ENCODE measurements around the gene ELAVL3. TPM values are rescaled to one million over a fixed set of nuclear protein-coding genes. Genes with fewer than 3 reads are reported as not detected.

The ELAVL3 gene
- polyA plus RNA-seq, 1 of the 3 experiments (the other 2 are of a cell fraction): 0.48 TPM

DNA sequence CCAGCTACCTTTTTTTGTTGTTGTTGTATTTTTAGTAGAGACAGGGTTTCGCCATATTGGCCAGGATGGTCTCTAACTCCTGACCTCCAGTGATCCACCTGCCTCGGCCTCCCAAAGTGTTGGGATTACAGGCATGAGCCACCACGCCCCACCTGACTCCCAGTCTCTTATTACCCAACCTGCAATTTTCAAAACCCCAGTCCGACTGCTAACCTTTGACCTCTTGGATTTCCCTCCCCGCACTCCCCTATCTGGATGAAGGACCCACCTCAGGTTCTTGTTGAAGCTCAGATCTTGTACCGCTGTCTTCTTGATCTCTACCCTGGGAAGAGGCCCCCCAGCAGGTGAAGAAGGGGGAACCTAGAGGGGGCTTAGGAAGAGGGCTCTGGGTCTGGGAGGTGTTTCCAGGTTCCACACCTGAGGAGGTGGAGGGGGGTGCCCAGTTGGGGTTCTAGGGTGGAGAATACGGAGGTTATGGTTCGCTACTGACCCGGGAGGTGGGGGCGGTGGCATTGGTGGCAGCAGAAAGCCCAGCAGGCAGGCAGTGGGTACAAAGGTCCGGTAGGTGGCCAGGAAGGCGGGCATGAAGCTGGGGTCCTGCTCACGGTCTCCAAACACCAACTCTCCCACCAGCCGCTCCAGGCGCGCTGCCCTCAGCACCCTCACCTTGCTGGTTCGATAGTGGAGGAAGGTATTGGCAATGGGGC lies 64.3 kb downstream of the ELAVL3 start:
- Histone ChIP-seq H3K4me3 (ENCODE audit: low read depth in 2 of 2, low read length in 1 of 2) (no peak overlapping the region), H3K9me2 (no peaks in the 10 kb centered on the region), H3K79me2 (ENCODE audit: insufficient read depth) (no peaks in the 10 kb centered on the region), H3K4me1 (ENCODE audit: control insufficient read depth in 1 of 2, insufficient read depth in 2 of 2, low read depth in 1 of 2, low read length in 1 of 2) (no peaks in the 10 kb centered on the region; a peak in 1 of 4 replicates), H4K20me1 (ENCODE audit: insufficient read depth) (no peaks in the 10 kb centered on the region), H3K27me3 (ENCODE audit: insufficient read depth) (no peaks in the 10 kb centered on the region), H3K36me3 (replicated peaks in 1 of 2; ENCODE audit: control insufficient read depth in 1 of 2, insufficient read depth in 2 of 2, low read length in 1 of 2) (no peaks in the 10 kb centered on the region), H3F3A (replicated peaks; ENCODE audit: insufficient read depth) (no peaks in the 10 kb centered on the region), H2AFZ (ENCODE audit: low read depth) (no peak overlapping the region), H3K27ac (ENCODE audit: low read depth in 2 of 2, low read length in 1 of 2) (no peak overlapping the region), H3K9ac (no peak overlapping the region), H3K9me3 (no peaks in the 10 kb centered on the region), H3K4me2 (no peak overlapping the region)
- WGBS (ENCODE audit: low lambda C conversion rate): 92% methylated on average over 17 of the region's 17 CpGs
- POLR2A ChIA-PET: interaction anchor here (0.7 kb wide), 1 partner anchor 36 kb away, joined by 4 read pairs; no protein-coding TSS in a partner anchor
- CTCF ChIA-PET: interaction anchor here (1.3 to 9.9 kb wide), 7 partner anchors 9 to 66 kb away, joined by 3 to 85 read pairs (median 4); partner anchors contain the start of genes EPOR, ODAD3 and PRKCSH
- no peak for DNase-seq
- no peak for TF ChIP-seq TEAD4 (IDR thresholded peaks at IDR 0.05; ENCODE audit: borderline replicate concordance, insufficient read depth)
- TF ChIP-seq USF2 (IDR thresholded peaks at IDR 0.05; ENCODE audit: borderline replicate concordance, low read depth, low read length): no peak
- TF ChIP-seq, protein P1, sequence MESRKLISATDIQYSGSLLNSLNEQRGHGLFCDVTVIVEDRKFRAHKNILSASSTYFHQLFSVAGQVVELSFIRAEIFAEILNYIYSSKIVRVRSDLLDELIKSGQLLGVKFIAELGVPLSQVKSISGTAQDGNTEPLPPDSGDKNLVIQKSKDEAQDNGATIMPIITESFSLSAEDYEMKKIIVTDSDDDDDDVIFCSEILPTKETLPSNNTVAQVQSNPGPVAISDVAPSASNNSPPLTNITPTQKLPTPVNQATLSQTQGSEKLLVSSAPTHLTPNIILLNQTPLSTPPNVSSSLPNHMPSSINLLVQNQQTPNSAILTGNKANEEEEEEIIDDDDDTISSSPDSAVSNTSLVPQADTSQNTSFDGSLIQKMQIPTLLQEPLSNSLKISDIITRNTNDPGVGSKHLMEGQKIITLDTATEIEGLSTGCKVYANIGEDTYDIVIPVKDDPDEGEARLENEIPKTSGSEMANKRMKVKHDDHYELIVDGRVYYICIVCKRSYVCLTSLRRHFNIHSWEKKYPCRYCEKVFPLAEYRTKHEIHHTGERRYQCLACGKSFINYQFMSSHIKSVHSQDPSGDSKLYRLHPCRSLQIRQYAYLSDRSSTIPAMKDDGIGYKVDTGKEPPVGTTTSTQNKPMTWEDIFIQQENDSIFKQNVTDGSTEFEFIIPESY (IDR thresholded peaks at IDR 0.05; ENCODE audit: borderline replicate concordance, low read depth): no peak
- no peak for TF ChIP-seq RAD21 (IDR thresholded peaks at IDR 0.05; ENCODE audit: low read length)
- no peak for TF ChIP-seq FOXM1 (IDR thresholded peaks at IDR 0.05; ENCODE audit: low read depth)
- TF ChIP-seq RCOR1 (IDR thresholded peaks at IDR 0.05; ENCODE audit: low read length): no peak
- no peak for TF ChIP-seq EZH2phosphoT487 (IDR thresholded peaks at IDR 0.05; ENCODE audit: borderline replicate concordance, low read depth)

- no peak for DNase-seq
- Histone ChIP-seq H3K27me3 (ENCODE audit: insufficient read depth) (no peaks in the 10 kb centered on the region), H2AFZ (ENCODE audit: low read depth) (no peak overlapping the region), H3K9me3 (no peaks in the 10 kb centered on the region), H3F3A (replicated peaks; ENCODE audit: insufficient read depth) (peaks cover 3% of the 10 kb centered on the region), H3K4me3 (ENCODE audit: low read depth in 2 of 2, low read length in 1 of 2) (no peak overlapping the region), H3K9ac (no peak overlapping the region), H3K36me3 (replicated peaks in 1 of 2; ENCODE audit: control insufficient read depth in 1 of 2, insufficient read depth in 2 of 2, low read length in 1 of 2) (no peaks in the 10 kb centered on the region), H3K4me2 (no peak overlapping the region), H3K79me2 (ENCODE audit: insufficient read depth) (no peaks in the 10 kb centered on the region), H4K20me1 (ENCODE audit: insufficient read depth) (no peaks in the 10 kb centered on the region), H3K4me1 (ENCODE audit: control insufficient read depth in 1 of 2, insufficient read depth in 2 of 2, low read depth in 1 of 2, low read length in 1 of 2) (no peaks in the 10 kb centered on the region; a peak in 1 of 4 replicates), H3K27ac (ENCODE audit: low read depth in 2 of 2, low read length in 1 of 2) (no peak overlapping the region), H3K9me2 (no peaks in the 10 kb centered on the region)
- POLR2A ChIA-PET: no interaction called here
- TF ChIP-seq NRF1 (IDR thresholded peaks at IDR 0.05; ENCODE audit: low read depth, low read length) (no peak), RXRA (IDR thresholded peaks at IDR 0.05; ENCODE audit: borderline replicate concordance, low read depth) (no peak), FOXM1 (IDR thresholded peaks at IDR 0.05; ENCODE audit: low read depth) (no peak), MEF2A (IDR thresholded peaks at IDR 0.05; ENCODE audit: borderline replicate concordance, low read depth) (no peak), TEAD4 (IDR thresholded peaks at IDR 0.05; ENCODE audit: borderline replicate concordance, insufficient read depth) (no peak), MXI1 (IDR thresholded peaks at IDR 0.05; ENCODE audit: low read depth, low read length) (no peak), SMC3 (IDR thresholded peaks at IDR 0.05; ENCODE audit: low read depth, low read length) (no peak), TAF1 (IDR thresholded peaks at IDR 0.05; ENCODE audit: borderline replicate concordance, low read depth, low read length) (no peak), PBX3 (IDR thresholded peaks at IDR 0.05) (no peak), EP300 (IDR thresholded peaks at IDR 0.05; ENCODE audit: borderline replicate concordance in 1 of 2, low read depth in 1 of 2, low read length in 1 of 2) (no peak)
- WGBS (ENCODE audit: low lambda C conversion rate): 79% methylated on average over 2 of the region's 2 CpGs
- CTCF ChIA-PET: interaction anchor here (1.5 to 9.9 kb wide), 2 partner anchors 20 to 32 kb away, joined by 5 to 85 read pairs; partner anchors contain the start of genes EPOR and ODAD3
These were observed 66.3 kb downstream of the ELAVL3 start for GRCh38 chr19:11414544-11414943.

All from SK-N-SH (cell line).